GM18907 (cell line): ENCODE results near the gene IRF2BP2.

Source experiments
- ATAC-seq: cut with Tn5 transposase; IDR thresholded peaks from one replicate; pipeline ENCODE4 v1.9.1; 2021; ENCODE audit warnings: mild to moderate bottlenecking, moderate library complexity; ENCODE audit not compliant: unreplicated experiment

Gene IRF2BP2

DNA sequence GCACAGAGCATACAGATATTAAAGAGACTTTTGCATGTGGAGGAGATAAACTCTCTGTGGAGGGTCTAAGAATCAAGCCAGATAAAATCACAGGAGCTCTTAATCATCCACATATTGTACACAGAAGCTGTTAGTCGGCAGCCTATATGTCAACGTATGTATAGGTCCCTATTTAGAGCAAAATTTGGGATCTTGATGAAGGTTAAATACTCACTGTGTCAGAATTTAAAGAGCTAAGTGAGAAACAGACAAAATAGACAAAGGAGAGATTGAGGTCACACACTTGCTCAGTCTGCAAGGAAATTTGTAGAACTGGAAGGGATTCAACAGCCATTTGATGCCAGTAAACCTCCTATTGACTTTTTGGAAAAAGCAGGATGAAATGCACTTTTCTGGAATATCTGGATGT, 4.1 kb upstream of the IRF2BP2 start:
- no peak for ATAC-seq

DNA sequence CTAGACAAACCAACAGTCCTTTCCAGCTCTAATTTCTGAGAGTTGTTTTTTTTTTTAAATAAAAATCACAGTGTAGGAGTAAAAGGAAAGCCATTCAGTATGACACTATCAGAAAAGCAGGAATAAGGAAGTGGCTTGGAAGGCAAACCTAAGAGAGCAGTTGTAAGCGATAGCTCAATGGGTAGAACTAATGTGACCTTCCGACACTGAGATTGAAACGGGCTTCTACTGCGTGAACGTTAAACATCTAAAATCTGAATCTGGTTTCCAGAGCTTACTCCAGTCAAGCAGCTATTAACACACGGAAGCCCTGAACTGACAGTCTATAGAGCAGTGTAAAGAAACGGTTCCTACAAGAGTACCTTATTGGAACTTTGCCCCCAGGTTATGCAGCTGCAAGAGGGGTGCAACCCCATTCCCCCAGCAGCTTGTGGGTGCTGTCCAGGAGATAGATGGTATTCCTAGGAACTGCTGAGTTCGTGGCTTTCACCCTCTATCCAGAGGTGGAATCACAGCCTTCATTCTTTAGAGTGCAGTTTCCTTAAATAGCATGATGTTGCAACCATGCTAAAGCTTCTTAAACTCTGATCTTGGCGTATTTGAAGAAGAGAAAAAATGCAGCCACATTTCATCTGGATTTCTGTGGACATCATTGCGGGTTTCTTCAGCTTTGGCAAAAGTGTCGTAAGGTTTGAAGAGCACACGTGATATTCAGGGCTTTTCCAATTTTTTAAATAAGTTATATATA, 3.3 kb upstream of the IRF2BP2 start:
- no peak for ATAC-seq

DNA sequence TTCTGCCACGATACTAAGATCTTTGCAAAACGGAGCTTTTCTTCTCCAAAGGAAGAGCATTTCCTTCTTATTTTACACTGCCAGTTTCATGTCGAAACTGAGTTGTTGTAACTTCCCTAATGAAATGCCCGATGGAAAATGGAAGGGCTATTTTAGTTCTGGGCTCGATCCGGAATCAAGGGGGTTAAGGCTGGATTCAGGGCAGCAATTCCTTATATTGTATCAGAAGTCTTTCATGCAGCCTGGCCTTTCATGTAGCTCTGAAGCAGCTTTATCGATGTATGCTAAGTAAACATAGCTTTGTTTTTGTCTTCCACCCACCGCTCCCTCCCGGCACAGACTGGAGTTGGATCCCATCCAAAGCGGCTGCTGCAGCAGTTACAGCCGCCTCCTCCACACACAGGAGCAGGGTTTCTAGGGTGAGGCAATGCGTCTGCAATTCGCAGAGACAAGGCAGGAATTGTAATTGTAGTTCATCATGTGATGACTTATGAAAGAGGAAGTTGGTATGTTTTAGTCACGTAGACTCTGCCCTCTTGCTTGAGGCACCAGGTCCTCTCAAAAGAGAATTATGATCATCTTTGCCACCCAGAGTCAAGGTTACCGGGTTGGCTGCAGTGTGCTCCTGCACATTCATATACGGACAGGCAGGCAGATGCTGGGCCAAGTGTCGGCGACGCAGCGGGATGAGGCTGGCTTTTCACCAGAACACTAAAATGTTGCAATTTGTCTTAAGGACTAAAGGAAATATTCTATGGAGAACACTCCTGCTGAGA, 2.6 kb upstream of the IRF2BP2 start:
- ATAC-seq = peak; percentile 38

DNA sequence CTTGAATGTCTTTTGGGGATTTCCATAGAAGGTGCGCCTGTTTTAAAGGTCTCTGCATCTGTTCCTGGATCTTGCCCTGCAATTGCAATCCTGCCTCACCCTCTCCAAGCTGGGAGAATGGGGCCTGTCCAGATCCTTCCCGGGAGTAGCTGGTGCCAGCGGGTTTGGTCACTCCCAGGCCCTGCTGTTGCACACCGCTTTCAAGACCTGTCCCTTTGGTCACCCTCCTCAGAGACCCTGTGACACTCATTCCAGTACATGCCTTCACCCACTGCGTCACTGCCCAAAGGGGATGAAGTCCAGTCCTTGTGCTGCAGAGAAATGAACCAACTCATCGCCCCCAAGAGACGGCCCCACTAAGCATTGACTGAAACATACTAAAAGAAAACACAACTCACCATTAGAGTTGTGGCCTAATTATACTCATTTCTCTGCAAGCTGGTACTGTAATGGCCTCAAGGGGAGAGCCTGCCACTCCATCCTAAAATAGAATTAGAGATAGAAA, 1.9 kb upstream of the IRF2BP2 start:
- no peak for ATAC-seq

DNA sequence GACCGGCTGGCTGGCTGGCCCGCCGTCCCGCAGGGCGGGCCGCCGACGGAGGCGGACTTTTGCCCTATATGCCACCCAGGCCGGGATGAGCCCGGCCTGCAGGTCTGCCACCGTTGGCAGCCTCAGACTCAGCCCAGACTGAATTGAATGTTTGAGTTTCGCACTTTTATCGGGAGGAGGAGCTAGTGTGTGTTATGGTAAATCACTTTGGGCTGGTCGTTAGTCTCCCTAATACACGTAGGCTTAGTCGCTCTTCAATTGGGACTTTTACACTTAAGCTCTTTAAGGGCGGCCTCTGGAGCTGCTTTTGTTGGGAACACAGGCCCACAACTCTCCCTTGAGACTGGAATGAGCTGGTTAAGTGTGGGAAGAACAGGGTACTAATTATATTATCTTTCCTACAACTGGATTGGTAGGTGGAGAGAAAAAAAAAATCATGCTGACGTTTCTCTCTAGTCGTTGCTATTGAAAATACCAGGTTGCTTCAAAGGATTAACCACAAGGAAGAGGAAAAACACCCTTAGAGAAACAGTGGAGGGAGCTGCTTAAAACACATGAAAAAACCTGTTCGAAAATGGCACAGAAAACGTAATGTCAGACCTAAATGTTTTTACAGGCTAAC, 1.4 kb upstream of the IRF2BP2 start:
- peak; percentile 30 for ATAC-seq

DNA sequence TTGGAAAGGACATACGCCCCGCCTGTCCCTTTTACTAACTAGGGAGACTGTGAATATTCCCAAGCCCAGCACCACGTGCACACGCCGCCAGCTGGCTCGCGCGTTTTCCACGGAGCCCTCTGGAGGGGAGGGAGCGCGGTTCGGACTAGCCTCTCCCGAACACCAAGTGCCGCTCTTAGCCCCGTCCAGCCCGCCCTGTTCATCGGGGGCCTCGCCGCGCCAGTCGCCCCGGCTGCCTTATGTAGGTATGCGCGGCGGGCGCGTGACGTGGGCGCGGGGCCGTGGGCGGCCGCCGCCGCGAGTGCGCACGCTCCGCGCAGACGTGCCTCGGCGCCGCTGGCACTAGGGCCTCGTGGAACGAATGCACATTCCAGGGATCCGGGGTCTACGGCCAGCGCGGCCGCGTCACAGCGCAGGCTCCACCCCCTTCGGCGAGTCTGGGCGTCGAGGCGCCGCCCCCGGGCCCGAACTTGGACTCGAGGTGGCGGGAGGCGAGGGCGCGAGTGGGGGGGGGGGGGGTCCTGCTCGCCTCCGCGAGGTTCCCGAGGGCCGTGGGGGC, 767 bp upstream of the IRF2BP2 start:
- ATAC-seq = peak; percentile 48

DNA sequence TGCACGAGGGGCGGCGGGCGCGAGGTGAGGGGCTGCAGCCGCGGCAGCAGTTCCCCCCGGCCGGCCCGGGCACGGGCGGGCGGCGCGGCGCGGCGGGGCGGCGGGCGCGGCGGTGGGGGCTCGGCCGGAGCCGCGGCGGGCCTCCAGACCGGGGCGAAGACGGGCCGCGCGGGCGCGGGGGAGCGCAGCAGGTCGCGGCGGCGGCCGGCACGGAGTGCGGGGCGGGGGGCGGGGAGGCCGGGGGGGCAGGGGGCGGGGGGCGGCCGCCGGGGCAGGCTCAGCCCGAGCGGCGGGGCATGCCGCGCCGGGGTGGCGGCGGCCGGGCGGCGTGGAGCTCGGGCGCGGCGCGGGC, 311 bp downstream of the IRF2BP2 start:
- ATAC-seq = no peak

DNA sequence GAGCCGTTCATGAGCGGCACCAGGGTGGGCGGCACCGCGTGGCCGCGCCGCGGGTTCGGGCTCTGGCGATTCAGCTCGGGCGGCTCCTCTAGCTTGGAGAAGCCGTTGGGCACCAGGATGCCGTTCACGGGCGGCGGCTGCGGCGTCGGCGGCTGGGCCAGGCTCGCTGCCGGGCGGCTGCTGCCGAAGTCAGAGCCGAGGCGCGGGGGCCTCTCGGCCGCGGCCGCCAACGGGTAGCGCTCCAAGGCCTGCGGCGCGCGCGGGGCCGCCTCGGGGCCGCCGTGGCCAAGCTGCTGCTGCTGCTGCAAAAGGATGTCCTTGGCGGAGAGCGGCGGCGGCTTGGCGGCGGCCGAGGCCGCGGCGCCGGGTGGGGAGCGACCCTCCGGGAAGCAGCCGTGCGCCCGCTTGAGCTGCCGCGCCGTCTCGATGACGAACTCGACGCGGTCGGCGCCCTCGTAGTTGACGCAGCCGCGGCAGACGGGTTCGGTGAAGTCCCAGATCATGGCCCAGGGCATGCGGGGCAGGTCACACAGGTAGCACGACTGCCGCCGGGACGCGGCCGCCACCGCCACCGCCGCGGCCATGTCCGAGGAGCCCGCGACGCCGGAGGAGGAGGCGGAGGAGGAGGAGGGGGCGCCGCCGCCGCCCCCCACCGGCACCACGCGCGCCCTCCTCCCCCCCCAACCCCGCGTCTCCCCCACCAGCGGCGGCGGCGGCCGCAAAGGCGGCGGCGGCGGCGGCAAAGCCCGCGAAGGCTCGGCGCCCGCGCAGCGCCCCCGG, 877 bp downstream of the IRF2BP2 start:
- no peak for ATAC-seq

DNA sequence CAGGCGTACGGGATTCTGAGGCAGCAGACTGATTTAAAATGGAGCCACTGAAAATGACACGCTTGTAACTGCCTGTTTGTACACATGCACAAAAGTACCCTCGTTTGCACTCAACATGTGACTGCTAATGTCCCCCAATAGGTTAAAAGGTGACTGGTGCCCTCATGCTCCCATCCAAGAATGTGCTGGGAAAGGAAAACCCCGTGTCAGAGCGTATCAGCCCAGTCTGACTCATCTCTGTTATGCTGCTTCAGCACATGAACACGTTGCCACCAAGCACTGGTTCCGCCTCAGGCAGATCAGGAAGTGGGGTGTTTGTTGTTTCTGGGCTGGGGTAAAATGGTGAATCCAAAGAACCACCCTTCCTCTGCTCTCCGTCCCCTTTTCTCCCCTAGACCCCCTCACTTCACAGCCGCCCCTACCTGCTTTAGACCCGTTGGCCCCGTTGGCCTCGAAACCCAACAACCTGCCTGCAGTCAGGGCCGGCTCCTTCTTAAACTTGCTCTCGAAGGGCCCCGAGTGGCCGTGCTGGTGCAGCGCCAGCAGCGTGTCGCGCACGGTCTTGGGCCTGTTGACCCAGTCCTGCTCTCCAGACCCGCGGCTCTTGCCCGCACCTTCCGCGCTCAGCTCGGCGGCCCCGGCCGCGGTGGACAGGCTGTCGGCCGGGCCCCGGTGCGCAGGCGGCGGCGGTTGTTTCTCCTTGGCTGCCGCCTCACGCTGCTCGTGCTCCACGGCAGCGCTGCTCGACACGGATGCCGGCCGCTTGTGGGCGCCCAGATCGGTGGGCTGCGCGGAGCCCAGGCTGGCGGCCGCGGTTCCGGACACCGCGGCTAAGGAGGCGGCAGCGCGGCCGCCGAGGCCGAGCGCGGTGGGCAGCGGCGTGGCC, 1.7 kb downstream of the IRF2BP2 start:
- peak; percentile 30 for ATAC-seq

DNA sequence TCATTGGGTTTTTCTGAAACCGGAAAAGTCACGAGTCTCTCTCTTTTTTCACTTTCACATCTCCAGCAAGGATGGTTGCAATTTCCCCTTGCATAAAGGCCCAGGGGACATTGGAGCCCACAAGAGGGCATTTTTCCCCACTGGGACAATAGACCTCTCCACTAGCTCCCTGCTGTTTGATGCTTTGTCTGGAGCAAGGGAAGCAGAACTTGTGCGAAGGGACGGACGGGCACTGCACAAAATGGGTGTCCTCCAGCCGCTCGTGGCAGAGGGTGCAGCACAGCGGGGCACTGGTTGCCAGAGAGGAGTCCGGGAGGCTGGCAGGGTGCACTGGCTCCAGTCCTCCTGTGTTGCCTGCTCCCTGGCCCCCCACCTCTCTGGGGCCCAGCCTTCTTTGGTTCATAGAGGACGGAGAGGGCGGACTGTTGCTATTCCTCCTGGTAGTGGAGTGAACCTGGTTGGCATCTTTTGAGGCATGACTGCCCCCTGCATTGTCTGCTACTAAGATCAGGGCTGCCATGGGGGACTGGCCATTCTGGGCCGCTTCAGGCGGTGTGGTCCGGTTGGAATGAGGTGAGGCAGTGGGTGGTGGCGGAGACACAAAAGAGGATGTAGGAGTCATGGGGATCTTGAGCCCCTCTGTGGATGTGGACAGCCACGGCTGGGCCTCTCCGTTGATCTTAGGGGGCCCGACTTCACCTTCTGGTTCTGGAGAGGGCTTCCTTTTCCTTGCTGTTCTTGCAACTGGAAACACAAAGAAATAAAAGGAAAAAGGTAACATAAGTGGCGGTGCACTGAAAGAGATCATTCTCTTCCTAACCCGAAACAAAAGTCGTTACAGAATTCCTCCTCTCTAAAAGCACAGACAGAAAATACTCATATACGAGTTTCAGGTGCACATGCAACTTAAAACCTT, 2.6 kb downstream of the IRF2BP2 start:
- no peak for ATAC-seq

DNA sequence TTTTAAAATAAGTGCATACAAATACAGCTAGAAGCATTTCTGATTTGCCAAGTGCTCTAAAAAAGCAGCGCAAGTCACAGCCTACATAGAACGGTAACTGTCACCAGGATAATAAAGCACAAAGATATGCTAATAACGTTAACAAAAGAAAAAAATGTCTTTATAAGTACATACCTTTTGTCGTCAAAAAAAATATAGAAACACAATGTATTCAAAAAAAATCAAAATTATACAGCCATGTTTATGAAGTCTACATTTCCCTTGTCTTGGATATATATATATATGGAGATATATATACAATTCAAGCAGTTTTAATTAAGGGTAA, 3.2 kb downstream of the IRF2BP2 start:
- no peak for ATAC-seq

DNA sequence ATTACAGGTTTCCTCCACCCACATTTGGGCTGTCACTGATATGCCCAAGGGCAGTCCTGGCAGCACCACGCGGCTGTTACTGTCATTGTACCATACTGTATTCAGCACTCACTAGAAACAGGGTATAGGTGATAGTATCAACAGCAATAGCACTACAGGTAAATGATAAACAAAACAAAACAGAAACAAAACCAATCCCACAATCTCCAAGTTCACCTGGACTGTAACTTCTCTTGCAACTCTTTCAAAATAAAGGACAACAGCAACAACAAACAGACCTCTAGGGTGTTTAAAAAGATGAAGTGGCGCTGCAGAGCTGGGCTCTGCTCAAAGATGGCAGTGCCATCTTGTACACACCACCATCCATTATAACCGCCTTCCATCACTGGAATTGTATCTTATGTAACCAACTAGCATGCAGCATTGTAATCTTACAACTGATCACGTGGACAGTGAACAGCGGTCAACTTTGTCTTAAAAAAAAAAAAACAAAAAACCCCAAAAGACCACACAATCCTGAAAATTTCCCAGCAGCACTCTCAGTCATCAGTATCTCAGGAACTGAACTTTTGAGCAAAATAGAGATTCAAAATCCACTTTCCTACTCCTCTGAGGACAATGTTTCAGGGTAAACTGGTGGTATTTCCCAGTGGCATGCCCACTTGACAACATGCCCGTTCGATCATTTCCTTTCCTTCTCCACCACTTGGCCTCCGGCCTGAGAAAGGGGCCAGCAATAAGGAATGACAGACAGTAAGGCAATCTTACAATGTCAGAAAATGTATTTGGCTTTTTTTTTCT, 3.8 kb downstream of the IRF2BP2 start:
- ATAC-seq = no peak

DNA sequence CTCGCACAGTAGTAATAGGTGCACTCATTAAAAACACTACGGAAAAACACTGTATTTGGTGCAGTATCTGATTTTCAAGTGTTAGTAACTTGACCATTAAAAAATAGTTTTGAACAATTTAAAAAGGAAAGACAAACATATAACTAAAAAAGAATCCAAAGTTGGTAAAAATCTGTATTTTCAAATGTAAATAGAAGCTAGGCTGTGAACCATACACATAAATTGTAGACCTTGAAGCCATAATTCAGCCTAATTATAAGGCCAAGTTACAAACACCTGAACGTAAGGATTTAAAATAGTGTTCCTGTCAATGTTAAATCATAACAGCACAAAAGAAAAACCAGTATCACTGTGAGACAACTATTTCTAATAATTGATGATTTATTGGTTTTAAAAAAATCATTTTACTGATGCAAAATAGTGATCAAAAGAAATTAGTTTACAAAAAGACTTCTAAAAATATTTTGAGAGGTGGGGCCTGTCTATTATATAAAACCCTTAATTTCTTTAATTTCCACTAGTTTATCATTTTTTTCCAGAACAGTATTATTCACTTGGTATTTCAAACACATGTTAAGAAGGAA, 4.5 kb downstream of the IRF2BP2 start:
- no peak for ATAC-seq

DNA sequence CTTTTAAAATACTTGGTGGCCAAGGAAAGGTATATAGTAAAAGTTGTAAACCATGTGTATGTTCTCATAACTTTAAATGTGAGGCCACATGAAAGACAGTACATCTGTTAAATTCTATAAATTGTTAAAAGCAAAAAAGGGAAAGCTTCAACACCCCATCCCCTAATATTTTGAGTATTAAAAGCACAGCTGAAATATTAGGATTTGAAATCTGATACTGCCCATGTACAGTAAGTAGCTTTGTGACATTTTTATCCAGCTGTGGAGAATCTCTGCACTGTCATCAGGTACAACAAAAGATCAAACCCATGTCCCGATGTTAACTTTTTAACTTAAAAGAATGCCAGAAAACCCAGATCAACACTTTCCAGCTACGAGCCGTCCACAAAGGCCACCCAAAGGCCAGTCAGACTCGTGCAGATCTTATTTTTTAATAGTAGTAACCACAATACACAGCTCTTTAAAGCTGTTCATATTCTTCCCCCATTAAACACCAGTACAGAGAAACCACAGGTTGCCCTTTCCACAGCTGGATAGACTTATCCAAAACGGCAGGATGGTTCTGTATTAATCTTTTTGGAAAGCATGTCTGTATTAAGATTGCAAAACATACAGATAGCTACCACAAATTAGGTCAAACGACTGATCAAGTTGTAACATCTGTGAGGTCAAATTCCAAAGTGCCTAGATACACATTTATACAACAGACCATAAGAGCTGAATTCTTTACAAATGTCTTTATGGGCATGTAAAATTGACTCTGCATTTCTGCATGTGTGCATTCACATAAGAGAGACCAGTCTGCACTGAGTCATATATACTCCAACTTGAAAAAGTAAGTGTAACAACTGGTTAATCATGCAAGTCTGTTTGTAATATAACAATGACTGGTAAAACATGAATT, 5.2 kb downstream of the IRF2BP2 start:
- no peak for ATAC-seq

DNA sequence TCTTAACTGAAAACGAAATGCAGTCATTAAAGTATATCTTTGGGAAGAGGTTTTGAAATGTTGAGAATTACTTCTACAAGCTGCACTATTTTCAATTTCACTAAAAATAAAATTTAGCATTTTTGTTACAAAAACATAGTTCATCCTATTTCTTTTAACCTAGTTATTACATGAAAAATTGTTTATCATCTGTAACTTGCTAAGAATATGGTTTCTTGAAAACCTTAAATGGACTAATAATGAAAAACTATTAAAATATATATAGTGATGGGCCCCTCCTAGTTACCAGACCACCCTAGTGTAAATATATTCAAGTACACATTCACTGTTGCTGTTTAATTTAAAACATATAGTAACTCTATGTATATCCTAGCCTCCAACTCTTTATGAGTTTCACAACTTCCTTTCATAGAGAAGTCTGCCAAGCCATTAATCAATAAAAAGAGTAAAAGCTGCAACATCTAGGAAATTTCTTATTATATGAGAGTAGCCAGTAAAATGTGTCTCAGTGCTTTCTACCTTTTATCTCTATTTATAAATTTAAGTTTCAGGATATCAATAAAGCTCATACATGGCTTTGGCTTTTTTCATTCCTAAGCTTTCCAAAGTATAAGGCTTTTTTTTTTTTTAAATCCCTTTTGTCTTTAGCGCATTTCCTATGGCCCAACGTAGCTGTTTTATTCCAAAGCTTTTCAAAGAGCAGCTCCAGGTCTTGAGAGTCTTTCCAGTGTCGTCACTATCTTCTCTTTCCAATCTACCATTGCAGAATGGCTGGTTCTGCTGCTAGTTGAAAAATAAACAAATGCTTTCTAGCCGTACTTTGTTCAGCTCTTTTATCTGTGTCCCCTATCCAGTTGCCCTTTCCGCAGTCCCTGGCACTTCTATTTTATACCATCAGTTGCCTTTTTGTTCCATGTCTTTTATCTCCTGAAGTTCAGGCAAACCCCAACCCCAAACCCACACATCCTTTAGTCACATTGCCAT, 6.5 kb downstream of the IRF2BP2 start:
- no peak for ATAC-seq
